ENCODE data around the gene CAMTA1.

DNA sequence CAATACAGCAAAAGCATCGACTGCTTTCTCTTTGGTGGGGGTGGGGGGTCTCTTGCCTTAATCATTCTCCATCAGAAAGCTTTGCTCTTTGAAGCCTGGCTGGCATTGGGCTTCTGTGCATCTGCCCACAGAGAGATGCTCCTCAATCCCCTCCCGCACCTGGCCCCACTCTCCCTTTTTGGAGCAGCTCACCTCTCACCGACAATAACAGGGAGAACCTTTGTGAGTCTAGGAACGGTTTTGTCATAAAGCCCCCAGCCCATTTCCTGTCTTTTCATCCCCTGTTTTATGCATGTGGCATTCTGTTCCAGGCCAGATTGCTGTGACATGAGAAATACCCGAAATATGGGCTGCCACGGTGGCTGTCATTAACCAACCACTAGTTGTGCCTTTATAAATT, 516.9 kb downstream of the CAMTA1 start:
- TF ChIP-seq, protein P1, sequence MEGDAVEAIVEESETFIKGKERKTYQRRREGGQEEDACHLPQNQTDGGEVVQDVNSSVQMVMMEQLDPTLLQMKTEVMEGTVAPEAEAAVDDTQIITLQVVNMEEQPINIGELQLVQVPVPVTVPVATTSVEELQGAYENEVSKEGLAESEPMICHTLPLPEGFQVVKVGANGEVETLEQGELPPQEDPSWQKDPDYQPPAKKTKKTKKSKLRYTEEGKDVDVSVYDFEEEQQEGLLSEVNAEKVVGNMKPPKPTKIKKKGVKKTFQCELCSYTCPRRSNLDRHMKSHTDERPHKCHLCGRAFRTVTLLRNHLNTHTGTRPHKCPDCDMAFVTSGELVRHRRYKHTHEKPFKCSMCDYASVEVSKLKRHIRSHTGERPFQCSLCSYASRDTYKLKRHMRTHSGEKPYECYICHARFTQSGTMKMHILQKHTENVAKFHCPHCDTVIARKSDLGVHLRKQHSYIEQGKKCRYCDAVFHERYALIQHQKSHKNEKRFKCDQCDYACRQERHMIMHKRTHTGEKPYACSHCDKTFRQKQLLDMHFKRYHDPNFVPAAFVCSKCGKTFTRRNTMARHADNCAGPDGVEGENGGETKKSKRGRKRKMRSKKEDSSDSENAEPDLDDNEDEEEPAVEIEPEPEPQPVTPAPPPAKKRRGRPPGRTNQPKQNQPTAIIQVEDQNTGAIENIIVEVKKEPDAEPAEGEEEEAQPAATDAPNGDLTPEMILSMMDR (conservative IDR thresholded peaks at IDR 0.05; ENCODE audit: low read depth, low read length): no peak
- TF ChIP-seq EZH2 (IDR thresholded peaks at IDR 0.05; ENCODE audit: borderline replicate concordance, low read depth, low read length, poor library complexity, severe bottlenecking): no peak

Data from A673 (cell line).